IPS DF 19.7 (cell line): ENCODE measurements around the gene SEC14L3.

Experiments
- DNase-seq: peaks from one replicate; pipeline ENCODE4 v3.0.0-alpha.2; 2013; ENCODE audit warnings: low read depth, low spot score

The SEC14L3 gene

GRCh38 chr22:30423301-30423958 is 48.4 kb downstream of the SEC14L3 start:
- no peak for DNase-seq

- DNase-seq = no peak
These were observed 49.1 kb downstream of the SEC14L3 start for GRCh38 chr22:30422481-30423300.

- DNase-seq = no peak
These were observed 49.9 kb downstream of the SEC14L3 start for GRCh38 chr22:30421695-30422480.

GRCh38 chr22:30420347-30421125 is 51.3 kb downstream of the SEC14L3 start:
- DNase-seq = no peak

- no peak for DNase-seq
These were observed 55.0 kb downstream of the SEC14L3 start for GRCh38 chr22:30416837-30417236.

- no peak for DNase-seq
These were observed 55.4 kb downstream of the SEC14L3 start for GRCh38 chr22:30416403-30416802.

- no peak for DNase-seq
These were observed 57.2 kb downstream of the SEC14L3 start for GRCh38 chr22:30414525-30415047.

- no peak for DNase-seq
These were observed 57.9 kb downstream of the SEC14L3 start for GRCh38 chr22:30413745-30414524.

- DNase-seq = no peak
These were observed 58.8 kb downstream of the SEC14L3 start for GRCh38 chr22:30413001-30413400.

GRCh38 chr22:30411780-30412179 is 60.0 kb downstream of the SEC14L3 start:
- no peak for DNase-seq
